Measurements from ENCODE around the gene CDC42BPG. TPM values are rescaled to one million over a fixed set of nuclear protein-coding genes. Genes with fewer than 3 reads are reported as not detected.

The CDC42BPG gene
- total RNA-seq, 1 experiment from 2014 or later, result 3.7 TPM

DNA sequence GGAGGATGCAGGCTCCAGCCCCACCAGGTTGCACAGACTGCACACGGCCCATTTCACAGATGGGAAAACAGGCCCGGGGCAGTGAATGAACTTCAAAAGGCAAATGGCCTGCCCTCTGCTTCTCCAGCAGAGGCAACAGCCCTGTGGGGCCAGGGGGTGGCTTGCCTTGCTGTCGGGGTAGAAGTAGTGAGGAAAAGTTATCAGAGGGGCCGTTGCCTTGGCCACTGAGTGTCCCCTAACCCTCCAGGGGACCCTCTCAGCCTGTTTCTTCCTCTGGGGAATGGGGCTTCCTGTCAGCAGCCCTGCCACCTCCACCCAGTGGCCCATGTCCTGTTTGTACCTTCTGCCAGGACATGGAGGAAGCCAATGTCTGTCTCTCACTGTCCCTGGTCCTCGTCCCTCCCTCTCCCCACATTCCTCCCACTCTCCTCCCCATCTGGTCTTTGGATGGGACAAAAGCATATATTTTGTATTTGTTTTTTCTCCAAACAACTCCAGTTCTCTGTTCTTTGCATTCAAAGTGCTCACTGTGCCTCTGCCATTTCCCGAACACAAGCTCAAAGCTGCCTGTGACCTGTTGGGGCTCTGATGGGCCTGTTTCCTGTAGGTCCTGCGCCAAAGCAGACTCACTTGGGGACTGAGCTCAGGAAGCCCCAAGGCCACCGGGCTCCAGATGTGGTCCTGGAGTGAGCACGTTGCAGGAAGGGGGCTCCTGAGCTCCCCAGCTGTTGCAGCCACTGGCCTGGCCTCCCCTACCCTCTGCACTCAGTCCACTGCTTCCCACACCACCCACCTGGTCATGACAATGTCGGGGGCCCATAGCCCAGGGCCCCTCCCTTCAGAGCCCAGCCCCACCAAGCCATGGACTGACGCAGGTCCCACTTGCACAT, 50.9 kb downstream of the CDC42BPG start:
- Mint-ChIP-seq H3K4me3 (ENCODE audit: unreplicated experiment) (no peak overlapping the region), H3K27me3 (ENCODE audit: insufficient read depth, unreplicated experiment) (no peaks in the 10 kb centered on the region), H3K9me3 (ENCODE audit: unreplicated experiment) (no peaks in the 10 kb centered on the region), H3K4me1 (ENCODE audit: insufficient read depth, unreplicated experiment) (no peaks in the 10 kb centered on the region), H3K27ac (ENCODE audit: low read depth, unreplicated experiment) (peak overlapping the region; percentile 43), H3K36me3 (ENCODE audit: insufficient read depth, unreplicated experiment) (no peaks in the 10 kb centered on the region)
- TF ChIP-seq, protein P1, sequence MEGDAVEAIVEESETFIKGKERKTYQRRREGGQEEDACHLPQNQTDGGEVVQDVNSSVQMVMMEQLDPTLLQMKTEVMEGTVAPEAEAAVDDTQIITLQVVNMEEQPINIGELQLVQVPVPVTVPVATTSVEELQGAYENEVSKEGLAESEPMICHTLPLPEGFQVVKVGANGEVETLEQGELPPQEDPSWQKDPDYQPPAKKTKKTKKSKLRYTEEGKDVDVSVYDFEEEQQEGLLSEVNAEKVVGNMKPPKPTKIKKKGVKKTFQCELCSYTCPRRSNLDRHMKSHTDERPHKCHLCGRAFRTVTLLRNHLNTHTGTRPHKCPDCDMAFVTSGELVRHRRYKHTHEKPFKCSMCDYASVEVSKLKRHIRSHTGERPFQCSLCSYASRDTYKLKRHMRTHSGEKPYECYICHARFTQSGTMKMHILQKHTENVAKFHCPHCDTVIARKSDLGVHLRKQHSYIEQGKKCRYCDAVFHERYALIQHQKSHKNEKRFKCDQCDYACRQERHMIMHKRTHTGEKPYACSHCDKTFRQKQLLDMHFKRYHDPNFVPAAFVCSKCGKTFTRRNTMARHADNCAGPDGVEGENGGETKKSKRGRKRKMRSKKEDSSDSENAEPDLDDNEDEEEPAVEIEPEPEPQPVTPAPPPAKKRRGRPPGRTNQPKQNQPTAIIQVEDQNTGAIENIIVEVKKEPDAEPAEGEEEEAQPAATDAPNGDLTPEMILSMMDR (IDR thresholded peaks at IDR 0.05; ENCODE audit: unreplicated experiment), result no peak
- no peak for DNase-seq (ENCODE audit: unreplicated experiment)
- intact Hi-C loops (cut with micrococcal nuclease), result no loop called here
- POLR2A ChIA-PET, result interaction anchor here (0.9 kb wide), 1 partner anchor 10 kb away, joined by 3 read pairs; the partner anchor contains the start of gene MAP4K2
- CTCF ChIA-PET, result interaction anchor here (0.6 kb wide), 1 partner anchor 14 kb away, joined by 4 read pairs; no protein-coding TSS in a partner anchor
- no TSS peak for BruUV-seq (replicated peaks)

DNA sequence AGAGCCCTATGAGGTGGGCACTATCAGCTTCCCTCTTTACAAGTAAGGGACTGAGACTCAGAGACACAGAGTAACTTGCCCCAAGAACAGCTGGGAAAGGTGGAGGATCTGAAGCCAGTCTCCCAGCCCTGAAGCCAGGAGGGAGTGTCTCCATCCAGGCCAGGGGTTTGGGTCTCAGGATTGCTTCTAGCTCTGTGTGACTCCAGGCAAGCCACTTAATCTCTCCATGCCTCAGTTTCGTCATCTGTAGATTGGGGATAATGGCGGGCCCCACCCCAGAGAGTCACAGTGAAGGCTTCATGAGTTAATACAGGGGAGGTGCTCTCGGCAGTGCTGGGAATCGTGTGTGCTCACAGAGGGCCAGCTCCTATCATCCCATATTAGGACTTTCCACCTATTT, 52.0 kb downstream of the CDC42BPG start:
- intact Hi-C loops (cut with micrococcal nuclease), result no loop called here
- Mint-ChIP-seq H3K9me3 (ENCODE audit: unreplicated experiment) (no peaks in the 10 kb centered on the region), H3K27me3 (ENCODE audit: insufficient read depth, unreplicated experiment) (no peaks in the 10 kb centered on the region), H3K4me3 (ENCODE audit: unreplicated experiment) (no peak overlapping the region), H3K4me1 (ENCODE audit: insufficient read depth, unreplicated experiment) (no peaks in the 10 kb centered on the region), H3K27ac (ENCODE audit: low read depth, unreplicated experiment) (no peak overlapping the region), H3K36me3 (ENCODE audit: insufficient read depth, unreplicated experiment) (no peaks in the 10 kb centered on the region)
- ChIA-PET CTCF (interaction anchor here (0.7 to 1.1 kb wide), 2 partner anchors 50 to 220 kb away, joined by 3 read pairs; no protein-coding TSS in a partner anchor), POLR2A (interaction anchor here (1.6 kb wide), 1 partner anchor 13 kb away, joined by 6 read pairs; the partner anchor contains the start of gene SF1)
- TF ChIP-seq, protein P1 (IDR thresholded peaks at IDR 0.05; ENCODE audit: unreplicated experiment), result no peak
- no peak for DNase-seq (ENCODE audit: unreplicated experiment)
- no TSS peak for BruUV-seq (replicated peaks)

DNA sequence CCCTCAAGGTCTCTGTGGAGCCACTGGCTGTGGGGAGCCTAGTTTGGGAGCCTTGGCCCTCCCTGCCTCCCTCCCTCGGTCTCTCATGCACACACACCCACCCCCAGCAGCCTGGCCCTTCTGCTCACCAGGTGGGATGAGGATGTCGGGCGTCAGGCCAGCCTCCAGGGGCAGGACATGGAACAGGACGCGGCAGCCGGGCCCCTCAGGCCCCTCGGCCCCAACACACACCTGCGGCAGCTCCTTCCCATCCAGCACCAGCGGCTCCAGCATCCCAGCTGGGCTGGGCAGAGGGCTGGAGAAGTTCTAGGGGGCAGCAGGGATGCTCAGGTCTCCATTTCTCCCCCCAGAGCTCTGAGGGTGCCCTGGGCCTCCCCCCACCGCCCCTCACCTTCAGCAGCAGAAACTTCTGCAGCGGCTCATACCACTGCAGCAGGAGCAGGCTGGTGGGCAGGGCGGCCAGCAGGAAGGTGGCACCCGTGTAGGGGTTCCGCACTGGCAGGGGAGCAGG, 52.6 kb downstream of the CDC42BPG start:
- Mint-ChIP-seq H3K27me3 (ENCODE audit: insufficient read depth, unreplicated experiment) (no peaks in the 10 kb centered on the region), H3K36me3 (ENCODE audit: insufficient read depth, unreplicated experiment) (no peaks in the 10 kb centered on the region), H3K4me3 (ENCODE audit: unreplicated experiment) (no peak overlapping the region), H3K9me3 (ENCODE audit: unreplicated experiment) (no peaks in the 10 kb centered on the region), H3K4me1 (ENCODE audit: insufficient read depth, unreplicated experiment) (no peaks in the 10 kb centered on the region), H3K27ac (ENCODE audit: low read depth, unreplicated experiment) (no peak overlapping the region)
- CTCF ChIA-PET, result interaction anchor here (0.9 to 1.1 kb wide), 3 partner anchors 9 to 51 kb away, joined by 3 to 5 read pairs (median 4); no protein-coding TSS in a partner anchor
- TF ChIP-seq, protein P1 (IDR thresholded peaks at IDR 0.05; ENCODE audit: unreplicated experiment), result no peak
- POLR2A ChIA-PET, result interaction anchor here (1.6 kb wide), 1 partner anchor 13 kb away, joined by 6 read pairs; the partner anchor contains the start of gene SF1
- intact Hi-C loops (cut with micrococcal nuclease), result no loop called here
- DNase-seq (ENCODE audit: unreplicated experiment), result no peak
- BruUV-seq (replicated peaks), result no TSS peak

Data from MCF 10A (cell line).